C4-2B (cell line): Measurements from ENCODE around the gene CASP10.

ENCODE experiments used
- CTCF ChIP-seq: fragments of 450-650 bp; conservative IDR thresholded peaks from 2 replicates; pipeline ENCODE4 v1.5.1; 2017; ENCODE audit warnings: mild to moderate bottlenecking
- ZFX ChIP-seq: fragments of 450-650 bp; IDR thresholded peaks from 2 replicates; pipeline ENCODE4 v1.6.1; 2017

GRCh38 chr2:201276511-201276910 lies 93.6 kb downstream of the CASP10 start:
- TF ChIP-seq CTCF (no peak), ZFX (no peak)
